ENCODE measurements around the gene ELFN2.

Gene ELFN2

DNA sequence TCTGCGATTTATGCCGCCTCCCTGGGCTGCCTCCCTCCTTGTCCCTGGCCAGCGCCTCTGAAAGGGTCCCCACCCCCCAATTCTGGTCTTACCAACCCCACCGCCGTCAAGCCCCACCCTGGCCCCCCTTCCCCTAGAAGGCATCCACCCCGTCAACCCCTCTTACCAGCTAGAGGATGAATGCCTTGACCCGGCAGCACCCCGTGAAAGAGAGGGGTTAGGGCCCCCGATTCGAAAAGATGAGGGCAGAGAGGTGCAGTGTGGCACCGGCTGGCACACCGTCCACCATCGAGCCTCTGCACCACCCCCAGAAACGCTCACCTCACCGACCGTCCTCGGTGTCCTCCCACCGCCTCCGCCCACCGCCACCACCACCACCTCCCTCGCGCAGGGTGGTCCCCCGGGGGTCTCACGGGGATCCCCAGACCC, 559 bp downstream of the ELFN2 start:
- DNase-seq (ENCODE audit: low spot score): no peak

DNA sequence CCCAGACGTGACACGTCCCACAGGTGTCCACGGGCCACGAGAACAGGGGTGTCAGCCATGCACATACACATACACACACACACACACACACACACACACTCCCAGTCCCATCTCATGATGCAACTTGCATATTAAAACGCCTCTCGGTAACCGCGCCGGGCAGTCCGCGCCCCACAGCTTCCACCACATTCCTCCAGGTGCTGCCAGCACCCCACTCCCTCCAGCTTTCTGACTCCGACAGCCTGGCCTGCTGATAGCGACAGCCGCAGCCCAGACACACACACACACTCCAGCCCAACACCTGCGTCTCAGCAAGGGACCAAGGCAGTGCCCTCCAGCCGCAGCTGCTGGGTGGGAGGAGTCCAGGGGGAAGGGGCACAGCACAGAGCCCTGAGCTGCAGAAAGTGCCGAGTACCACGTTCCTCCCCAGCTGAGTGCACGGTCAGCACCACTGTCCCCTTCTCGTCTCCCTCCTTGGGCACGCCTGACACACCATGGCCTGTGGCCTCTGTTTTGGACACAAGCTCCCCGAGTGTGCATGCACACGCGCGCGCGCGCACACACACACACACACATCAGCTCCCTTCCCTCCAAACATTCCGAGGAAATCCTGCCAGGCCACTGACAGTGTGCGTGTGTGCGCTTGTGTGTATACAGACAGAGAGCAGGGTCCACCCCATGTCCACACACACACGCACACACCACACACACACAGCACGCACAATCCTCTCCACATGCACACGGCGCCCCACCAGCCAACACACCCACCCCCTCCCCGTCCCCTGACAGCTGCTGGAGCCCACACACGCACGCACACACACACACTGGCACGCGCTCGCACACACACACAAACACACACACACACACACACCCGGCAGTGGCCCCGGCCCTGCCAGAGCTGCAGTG, 1.2 kb downstream of the ELFN2 start:
- DNase-seq (ENCODE audit: low spot score): no peak

DNA sequence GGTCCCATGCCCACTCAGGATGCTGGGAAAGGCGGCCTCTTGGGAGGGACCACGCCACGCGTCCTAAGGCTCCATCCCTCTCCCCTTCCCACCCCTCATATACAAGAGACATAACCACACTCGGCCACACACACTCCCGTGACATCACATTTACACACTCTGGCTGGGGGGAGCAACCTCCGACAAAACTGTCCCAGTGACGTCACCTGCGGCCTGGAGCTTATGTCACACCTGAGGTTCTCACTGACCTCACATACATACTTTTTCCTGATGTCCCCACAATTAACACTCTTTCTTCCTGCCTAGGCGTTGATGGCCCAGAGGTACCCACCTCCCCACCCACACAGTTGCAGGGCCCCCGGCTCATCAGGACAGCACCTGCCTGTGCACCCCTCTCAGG, 1.9 kb downstream of the ELFN2 start:
- no peak for DNase-seq (ENCODE audit: low spot score)

DNA sequence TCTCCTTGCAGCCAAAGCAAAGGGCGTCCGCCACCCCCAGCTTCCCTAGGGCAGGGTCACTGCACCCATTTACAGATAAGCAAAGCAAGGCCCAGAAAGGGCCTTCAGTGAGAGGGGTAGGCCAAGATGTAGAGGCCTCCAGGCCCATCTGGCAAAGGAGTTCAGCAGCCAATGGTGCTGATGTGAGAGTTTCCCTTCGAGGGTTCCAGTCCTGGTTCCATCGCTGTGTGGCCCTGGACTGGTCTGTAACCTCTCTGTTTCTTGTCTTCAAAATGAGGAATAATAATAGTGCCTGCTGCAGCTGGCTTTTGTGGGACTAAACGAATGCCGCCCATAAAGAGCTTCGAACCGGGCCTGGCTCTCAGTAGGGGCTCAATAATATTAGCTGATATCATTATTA, 4.0 kb downstream of the ELFN2 start:
- no peak for DNase-seq (ENCODE audit: low spot score)

DNA sequence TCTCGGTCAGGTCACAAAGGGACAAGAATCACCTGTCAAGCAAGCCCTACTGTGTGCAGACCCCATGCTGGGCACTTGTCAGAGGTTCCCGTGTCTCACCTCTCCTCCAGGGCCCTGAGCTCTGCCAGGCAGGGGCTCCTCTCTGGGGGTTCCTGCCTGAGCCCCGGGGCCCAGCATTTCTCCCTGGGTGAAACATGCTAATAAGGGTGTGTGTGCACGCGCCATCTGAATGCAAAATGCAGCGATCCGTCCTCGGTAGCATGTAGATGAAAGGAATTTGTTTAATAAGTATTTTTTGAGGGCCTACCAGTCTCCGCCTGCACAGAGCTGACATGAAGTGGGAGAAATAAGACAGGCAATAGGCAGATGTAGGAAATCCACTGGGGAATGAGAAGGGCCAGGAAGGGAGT, 5.8 kb downstream of the ELFN2 start:
- no peak for DNase-seq (ENCODE audit: low spot score)

DNA sequence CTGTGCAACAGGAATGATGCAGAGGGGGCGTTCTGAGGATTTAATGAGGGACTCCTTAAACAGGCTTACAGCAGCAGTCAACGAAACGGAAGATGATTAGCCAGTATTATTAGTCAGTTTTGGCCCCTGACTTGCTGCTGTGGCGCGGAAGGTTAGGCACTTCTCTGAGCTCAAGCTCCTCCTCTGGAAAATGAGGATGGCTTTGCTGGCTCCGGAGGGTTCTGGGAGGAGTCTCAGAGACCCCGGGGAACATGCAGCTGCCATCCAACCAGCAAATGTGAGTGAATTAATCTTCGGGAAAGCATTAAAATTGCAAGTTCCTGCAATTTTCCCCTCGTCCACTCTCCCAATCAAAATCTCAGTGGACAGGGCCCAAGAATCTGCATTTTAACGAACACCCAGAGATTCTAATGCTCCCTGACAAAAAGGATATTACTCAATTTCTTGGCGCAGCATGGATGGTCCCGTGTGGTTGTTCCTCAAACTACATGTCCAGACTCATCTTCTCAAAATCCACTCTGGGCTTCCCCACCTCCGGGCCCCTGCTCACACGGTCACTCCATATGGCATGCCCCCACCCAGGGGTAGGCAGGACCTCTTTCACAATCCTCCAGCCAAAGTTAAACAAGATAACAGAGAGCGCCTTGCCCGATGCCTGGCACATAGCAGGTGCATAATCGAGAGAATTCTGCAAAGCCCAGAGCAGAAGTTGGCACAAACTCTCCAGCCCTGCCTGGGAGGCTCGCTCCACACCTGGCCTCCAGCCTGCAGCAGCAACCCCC, 6.4 kb downstream of the ELFN2 start:
- DNase-seq (ENCODE audit: low spot score): no peak

DNA sequence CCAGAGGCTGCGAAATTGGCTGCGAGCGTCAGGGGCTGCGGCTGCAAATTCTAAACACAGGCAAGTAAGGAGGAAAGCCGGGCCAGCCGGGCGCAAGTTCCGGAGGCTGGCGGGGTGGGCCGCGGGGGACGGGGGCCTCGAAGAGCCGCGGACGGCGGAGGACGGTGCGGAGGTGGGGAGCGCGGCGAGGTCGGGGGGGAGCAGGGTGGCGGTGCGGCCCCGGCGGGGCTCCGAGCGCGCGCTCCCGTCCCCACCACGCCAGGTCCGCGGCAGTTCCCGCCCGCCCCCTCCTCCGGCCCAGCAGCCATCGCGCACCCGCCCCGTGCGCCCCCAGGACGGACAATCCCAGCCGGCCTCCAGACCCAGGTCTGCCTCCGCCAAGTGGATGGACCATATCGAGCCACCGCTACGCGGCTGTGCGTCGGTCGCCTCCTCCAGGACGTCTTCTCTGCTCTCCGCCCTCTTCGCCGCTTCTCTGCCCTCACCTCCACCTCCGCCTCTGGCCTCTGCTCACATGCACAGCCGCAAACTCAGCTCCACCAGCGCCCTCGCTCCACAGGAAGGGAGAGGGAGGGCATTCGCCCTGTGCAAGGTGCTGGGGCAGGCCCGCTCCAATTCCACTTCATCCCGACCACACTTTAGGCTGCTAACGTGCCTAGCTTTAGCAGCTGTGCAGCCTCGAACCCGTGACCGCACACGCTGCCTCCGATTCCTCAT, 7.2 kb downstream of the ELFN2 start:
- DNase-seq (ENCODE audit: low spot score): peak; percentile 8

DNA sequence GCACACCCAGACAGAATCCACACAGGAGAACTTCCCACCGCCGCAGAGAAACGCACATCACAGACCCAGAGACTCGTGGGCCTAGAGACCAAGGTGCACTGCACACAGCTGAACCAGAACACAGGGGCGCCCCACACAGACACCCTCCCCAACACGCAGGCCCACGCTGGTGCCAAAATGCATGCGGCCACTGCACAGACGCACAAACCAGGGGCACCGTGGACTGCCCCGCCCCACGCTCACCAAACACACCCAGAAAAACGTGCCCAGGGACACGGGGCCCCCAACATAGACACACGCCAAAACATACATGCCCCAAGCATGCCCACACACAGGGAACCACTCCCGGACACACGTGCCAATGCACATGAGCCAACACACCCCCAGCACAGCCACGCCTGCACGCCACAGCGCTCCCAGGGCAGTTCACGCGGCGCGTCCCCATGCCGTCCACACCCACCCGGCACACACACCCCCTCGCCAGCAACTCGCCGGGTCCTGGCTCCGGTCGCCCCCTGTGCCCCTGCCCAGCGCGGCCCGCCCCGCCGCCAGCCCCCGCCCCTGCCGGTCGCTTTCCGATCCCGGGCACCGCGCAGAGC, 7.8 kb downstream of the ELFN2 start:
- DNase-seq (ENCODE audit: low spot score): no peak

DNA sequence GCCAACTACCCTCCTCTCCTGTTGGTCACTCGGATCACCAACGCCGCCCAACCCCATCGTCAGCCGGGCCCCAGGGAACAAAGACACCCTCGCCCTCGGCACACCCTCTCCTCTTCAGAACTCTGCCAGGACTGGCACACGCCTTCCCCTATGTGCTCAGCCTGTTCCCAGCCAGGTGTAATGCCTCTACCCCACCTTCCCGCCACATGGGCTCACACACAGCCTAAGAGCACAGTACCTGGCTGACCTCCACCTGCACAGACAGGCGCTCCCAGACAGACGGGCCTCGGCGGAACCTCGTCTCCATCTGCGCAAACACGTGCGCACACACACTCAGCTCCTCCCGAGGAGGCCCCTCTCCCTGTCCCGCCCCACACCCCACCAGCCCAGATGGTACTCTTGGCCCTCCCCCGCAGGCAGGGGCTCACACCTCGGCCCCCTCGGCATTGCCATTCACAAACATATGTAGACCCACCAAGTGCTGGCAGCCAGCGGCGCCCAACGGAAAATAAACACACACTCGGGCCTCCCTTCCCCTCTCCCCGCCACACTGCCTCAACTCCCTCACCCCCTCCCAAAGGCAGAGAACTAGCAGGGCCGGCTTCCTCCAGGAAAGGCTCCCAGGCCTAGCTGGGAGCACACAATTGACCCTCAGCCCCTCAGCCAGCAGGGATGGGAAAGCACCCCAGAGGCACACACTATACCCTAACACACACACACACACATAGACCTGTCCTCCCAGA, 8.5 kb downstream of the ELFN2 start:
- DNase-seq (ENCODE audit: low spot score): no peak

DNA sequence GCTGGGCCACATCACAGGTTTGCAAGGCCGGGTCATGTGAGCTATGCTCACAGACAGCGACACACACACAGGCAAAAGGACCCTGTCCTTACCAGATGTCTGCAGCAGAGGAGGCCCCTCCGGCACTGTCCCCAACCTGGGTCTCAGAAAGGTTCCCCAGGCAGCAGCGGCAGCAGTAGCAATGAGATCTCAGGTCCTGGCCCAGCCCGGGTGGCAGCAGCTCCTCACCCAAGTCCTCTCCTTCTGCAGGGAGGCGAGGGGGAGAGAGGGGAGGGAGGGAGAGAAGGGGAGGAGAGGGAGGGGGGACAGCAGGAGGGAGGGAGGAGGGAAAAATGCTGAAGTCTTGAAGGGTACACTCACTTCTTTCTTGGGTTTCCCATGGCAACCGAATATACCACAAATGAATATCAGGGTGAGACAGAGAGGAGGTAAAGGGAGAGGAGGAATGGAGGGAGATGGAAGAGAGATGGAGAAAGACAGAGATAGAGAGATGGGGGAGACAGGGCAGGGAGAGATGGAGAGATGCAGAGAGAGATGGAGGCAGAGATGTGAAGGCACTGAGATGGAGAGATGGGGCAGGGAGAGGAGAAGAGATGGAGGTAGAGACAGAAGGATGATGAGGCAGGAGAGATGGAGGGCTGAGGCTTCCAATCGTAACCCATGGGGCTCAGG, 9.5 kb downstream of the ELFN2 start:
- DNase-seq (ENCODE audit: low spot score): no peak

DNA sequence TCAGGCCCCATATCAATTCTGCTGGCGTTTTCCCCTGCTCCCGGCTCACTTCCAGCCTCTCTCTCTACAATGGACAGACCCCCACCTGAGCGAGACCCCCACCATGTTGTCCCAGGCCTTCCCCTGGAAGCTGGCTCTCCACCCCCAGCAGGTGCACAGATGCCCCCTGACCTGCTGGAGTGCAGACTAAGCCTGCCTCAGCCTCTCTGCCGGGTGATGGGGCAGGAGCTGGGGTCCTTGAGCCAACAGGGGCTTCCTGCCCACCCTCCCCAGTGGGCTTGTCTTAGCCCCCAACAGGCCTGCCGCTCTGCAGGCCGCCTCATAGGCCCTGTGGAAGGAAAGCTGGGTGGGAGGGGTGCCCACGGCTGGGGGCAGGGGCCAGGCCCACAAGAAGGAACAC, 10.0 kb downstream of the ELFN2 start:
- no peak for DNase-seq (ENCODE audit: low spot score)

DNA sequence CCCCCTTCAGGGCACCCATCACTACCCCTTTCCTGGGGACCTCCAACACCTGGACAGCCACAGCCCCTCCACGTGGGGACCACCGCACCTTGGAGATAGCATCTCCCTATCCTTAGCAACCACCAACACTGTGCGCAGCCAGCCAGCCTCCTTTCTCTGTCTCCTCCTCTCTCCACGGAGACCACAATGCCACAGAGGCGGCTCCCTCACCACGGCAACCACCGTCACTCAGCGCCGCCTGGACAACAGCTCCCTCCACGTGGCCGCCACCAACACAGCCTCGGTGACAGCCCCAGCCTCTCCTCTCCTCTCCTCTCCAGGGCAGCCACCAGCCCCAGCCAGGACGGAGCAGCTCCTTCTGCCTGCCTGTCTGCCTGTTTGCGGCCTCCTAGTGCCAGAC, 10.5 kb downstream of the ELFN2 start:
- peak; percentile 15 for DNase-seq (ENCODE audit: low spot score)

DNA sequence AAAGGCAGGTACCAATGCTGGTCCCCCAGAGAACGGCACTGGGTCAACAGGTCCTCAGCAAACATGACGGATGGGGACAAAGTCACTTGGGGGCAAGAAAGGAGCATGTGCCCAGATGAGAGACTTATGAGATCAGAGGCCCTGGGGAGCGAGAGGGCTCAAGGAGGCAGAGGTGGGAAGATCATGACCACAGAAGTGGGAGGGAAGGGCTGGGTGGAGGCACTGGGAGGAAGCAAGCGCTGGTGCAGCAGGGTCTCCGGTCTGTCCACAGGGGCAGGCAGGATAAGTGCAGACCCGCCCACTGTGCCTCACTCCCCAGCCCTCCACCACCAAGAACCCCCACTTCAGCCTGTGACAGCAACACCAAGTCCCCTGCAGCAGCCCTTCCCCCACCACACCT, 10.9 kb downstream of the ELFN2 start:
- DNase-seq (ENCODE audit: low spot score): no peak

DNA sequence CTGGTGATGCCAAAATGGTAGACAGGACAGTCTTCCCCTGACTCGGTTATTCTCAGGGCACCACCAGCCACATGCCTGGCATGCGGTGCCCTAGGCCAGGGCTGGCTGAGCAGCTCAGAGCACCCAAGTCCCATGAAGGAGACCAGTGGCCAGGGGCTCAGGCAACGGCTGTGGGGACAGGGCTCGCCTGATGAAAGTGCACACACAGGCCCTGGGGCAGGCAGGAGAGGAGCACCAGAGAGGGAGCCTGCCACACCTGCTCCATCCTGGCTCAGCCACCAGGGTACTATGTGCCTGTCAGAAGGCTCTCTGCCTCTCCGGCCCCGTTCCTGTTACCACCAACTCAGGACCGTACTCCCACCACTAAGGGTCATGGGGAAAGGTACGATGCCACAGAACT, 12.1 kb downstream of the ELFN2 start:
- DNase-seq (ENCODE audit: low spot score): no peak

DNA sequence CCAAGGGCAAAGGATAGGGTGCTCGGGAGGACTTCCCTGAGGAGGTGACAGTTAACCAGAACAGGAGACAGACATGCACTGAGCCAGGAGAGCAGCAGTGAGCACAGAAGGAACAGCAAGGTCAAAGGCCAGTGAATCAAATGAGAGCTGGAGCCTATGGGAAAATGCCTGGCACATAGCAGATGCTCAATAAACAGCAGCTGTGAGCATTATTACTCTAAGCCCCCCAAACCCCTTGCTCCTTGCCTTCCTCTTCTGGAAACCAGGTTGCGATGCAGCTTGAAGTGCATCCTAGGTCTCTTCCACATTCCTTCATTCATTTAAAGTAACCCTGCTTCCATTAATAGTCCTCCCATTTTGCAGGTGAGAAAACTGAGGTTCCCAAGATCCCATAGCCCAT, 13.0 kb downstream of the ELFN2 start:
- no peak for DNase-seq (ENCODE audit: low spot score)

DNA sequence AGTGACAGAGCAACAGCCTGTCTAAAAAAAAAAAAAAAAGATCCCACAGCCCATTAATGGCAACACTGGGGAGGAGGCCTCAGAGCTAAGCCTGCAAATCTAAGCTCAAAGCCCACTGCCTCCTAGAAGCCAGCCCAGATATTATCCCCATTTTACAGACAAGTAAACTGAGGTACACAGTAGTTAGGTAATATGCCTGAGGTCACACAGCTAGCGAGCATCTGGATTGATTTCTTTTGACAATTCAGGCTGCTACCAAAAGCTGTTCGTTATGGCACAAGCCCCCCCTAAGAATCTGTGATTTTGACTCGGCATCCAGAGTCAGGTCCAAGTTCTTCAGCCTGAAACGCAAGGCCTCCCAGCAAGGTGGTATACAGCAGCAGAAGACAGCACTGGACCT, 13.7 kb downstream of the ELFN2 start:
- no peak for DNase-seq (ENCODE audit: low spot score)

DNA sequence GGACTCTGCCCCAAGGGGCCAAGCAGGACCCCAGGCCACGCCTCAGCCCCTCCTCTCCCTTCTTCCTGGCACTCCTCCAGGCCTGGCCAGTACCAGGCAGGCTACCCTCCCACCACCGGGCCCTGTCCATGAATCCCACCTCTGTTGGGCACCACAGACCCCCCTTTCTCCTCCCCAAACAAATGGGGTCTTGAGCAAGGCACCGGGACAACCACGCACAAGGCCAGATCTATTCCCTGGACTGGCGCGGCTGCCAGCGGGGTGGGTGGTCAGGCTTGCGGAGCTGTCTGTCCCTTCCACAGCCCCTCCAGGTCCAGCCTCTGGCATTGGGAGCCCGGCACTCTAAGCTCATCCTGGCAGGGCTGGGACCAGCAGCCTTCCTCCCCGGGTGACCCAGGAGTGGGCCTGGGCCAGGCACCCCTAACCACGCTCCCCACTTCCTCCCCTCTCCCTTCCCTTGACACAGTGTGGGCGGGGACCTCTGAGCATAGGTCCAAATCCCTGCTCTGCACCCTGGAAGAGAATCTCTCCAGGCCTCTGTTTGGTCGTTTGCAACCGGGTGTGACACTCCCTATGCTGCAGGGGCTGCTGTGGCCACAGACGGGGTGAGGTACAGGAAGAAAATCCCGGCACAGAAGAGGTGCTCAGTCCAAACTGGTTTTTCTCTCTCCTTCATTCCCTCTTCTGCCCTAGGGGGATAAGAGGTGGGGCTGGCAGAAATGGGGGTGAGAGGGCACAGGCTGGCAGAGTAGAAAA, 14.6 kb downstream of the ELFN2 start:
- no peak for DNase-seq (ENCODE audit: low spot score)

DNA sequence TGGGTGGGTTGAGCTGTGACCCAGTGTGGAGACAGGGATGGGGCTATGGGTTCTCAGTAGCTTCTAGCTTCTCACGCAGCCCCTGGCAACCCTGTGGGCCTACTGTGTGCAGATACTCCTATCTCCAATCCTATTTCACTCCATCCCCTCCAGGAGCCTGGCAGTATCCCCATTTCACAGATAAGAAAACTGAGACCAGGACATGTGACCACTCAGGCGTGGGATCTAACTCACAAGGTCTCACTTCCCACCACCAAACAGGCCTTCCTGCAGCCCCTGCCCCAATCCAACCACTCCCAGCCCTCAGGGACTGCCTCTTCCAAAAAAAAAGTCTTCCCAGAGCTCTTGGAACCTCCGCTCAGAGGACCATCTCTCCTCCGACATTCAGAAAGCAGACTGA, 15.6 kb downstream of the ELFN2 start:
- no peak for DNase-seq (ENCODE audit: low spot score)

DNA sequence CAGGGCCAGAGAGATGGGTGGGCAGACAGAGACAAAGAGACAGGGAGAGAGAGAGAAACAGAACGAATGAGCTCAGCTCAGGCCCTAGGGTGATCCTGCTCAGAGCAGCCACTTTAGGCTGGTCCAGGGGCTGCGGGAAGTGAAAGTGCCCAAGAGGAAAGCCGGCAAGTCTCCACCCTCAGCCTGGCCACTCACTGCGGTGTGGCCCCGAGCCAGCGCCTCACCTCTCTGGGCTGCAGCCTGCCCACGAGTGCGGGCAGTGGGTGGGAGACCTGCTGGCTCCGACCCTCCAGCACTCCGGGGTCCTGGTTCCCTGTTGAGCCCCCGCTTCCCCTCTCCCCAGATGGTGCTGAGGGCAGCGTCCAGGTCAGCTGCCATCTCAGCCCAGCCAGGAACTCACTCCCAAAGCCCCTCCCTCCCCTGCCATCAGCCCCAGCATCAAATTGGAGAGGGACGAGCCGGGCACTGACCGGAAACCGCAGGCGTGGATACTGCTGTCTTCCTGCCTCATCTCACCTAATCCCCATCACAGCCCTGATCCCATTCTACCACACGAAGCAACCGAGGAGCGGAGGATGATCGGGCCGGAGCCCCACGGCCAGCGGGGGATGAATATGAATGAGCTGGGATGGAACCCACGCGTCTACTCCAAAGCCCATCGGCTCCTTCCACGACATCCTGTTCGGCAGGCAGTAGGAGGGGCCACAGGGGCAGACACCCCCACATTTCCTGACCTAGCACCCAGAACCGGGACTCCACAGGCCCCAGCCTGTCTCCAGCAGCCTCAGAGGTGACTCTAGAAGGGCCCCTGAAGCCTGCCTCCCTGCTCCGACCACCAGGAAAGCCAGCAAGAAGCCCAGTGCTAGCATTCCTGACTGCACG, 16.9 kb downstream of the ELFN2 start:
- DNase-seq (ENCODE audit: low spot score): no peak

Measured in CD4-positive, alpha-beta T cell treated with Interleukin-2 at 100 ng/mL for 4 hours (primary cell).